Embryonic facial prominence (tissue), 1 donor: ENCODE data around the gene KMT2D.

ENCODE experiments used
- DNase-seq: peaks from one replicate; pipeline ENCODE4 v3.0.0-alpha.2; 2016; ENCODE audit errors: extremely low spot score

The KMT2D gene

DNA sequence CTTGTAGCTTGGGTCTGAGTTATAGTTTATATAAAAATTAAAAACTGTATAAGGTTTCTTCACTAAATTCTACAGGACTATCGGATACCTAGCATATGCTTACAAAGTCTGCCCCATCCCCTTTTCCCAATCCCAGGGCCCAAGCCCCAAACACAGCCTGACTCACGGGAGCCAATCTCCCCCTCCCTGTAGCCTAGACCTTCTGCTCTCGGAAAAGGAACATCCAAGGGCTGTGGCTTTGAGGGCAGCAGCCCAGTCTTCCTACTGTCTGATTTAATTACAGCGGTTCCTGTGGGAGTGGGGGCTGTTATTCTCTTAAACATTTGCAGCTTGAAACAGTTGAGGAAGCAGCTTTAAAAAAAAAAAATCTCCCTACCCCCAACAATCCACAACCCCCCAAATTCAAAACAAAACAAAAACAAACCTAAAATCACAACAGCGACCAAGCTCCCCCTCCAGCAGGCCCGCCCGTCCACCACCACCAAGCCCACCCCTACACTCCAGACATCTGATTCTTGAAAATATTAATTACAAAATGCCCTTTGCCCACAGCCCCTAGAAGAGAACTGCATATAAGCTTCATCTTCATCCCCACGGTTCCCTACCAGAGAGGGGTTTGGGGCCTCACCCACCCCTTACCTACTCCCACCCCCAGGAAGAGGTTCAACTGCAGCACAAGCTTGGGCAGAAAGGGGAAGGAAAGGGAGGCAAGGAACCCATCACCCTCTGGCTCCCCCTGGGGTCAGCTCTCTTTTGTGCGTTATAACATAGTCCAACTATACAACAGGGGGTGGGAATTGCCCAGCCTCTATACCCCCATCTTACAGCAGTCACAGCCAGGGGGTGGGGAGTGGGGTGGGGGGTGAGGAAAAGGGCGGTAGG, 40.9 kb downstream of the KMT2D start:
- DNase-seq, result no peak

DNA sequence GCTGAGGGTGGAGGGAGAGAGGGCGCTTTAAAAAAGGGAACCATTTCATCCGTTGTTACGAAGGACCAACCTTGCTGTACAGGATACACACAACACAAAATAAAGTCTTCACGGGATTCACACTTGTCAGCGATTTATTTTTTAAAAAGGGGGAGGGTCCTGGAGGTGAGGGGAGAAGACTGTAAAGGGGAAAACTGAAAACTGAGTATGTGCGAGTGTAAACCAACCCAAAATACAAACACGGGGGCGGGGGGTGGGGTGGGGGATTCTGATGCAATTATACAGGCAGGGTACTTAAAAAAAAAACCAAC, 41.5 kb downstream of the KMT2D start:
- DNase-seq, result no peak

DNA sequence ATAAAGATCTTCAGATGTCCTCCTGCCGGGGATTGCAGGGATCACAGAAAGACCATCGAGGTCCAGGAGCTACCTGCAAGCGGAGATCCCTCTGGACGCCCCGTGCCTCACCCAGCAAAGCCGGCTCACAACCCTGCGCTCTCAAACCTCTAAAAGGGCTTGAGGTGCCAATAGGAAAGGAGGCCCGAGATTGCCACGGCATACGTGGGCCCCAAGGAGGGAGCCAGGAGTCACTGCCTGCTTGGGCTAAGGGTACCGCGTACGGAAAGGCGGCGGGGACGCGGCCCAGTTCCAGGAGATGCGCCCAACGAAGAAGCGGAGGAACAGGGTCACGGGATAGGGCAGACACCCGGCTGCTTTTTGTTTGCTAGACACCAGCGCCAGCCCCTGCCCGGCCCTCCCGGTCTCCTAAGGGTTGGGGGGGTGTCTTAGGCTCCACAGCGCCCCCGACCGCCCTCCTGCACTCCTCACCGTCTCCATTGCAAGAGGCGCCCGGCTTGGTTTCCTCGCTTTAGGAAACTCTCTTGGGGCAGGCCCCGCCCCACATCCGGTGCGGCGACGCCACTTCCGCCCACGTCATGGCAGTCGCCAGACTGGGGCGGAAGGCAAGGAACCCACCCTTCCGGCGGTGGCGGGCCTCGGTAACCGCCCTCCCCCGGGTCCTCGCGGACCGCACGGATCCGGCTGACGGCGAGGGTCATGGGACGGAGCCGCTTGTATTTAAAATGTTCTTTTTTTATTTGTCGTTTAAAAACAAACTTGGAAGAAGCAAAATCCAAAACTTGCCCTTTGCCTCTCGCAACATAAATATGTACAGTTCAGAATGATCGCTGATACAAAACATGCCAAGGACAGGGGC, 42.1 kb downstream of the KMT2D start, which contains the start of gene PRKAG1:
PRKAG1 (minus strand) TSS at position 516 of the 859 bp plus-strand sequence; CDS start at position 480, 36 bp downstream.
- DNase-seq, result peak; percentile 96

DNA sequence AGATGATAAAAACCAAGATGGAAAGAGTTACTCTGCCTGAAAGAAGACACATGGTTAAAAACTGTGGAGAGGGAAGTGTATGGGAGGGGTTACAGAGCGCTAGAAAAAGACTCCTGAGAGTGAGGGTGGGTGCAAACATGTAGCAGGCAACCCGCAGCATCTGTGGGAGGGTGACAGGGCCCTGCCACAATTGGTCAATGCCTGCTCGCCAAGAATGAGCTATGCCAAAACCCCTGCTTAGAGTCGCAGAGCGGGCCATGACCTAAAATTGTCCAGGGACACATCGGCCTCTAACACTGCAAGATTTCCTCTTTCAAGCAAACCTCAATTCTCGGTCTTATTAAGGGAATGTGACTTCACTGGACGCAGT, 42.7 kb downstream of the KMT2D start:
- DNase-seq, result no peak

DNA sequence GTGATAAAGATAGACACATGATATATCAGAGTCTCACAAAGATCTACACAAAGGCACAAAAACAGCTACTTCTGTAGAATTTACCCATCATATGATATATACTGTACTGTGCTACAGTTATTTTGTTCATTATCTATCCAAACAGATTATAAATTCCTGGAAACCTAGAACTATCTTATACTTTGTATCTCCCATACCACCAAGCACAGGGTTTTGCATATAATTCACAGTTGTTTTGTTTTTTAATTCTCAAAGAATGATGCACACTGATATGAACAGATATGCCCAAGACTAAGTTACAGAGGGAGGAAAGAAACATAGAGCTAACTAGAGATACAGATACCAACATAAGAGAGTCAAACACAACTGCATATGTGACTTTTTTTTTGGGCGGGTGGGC, 45.4 kb downstream of the KMT2D start:
- no peak for DNase-seq

DNA sequence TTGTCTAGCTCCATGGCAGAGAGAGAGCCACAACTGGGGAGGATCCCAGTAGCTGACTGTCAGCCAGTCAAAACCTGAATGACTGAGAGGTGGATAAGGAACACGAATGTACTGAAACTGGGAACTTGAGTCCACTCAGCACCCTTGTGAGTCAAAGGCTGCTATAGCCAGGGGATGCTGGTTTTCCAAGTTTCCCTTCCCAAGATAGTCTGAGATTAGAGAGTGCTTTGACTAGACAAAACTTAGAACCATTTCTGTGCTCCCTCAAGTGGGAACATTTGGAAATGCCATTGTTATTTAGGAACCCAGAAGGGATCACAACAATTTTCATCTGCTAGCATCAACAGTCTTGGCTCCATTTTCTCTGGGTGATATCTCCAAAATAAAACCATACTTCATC, 46.0 kb downstream of the KMT2D start:
- no peak for DNase-seq

DNA sequence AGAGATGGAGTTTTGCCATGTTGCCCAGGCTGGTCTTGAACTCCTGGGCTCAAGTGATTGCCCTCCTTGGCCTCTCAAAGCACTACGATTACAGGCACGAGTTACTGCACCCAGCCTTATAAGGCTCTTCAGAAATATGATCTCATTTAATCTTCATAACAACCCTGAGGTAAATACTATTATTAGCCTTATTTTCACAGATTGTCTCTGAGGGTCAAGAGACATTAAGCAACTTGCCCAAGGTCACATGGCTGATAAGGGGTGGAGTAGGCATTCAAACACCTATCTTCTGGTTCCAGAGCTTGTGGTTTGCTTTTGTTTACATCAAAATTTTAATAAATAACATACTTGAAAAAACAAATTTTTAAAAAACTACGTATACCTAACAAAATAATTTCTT, 47.2 kb downstream of the KMT2D start:
- no peak for DNase-seq

DNA sequence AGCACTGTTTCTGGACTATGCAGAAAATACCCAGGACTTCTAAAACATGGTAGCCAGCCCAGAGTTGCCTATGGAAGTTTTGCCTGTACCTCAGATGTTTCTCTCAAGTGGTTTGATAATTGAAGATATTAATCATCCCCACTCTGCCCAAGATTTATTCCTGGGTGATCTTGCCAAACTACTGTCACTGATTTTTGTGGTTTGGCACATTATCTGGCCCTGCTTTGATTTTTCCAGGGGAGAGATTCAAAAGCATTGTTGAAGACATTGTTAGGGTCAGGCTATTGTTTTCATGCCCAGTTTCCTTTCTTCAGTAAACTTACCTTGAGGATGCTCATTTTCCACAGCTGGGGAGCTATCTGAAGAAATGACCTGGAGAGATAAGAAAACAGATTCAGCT, 47.9 kb downstream of the KMT2D start:
- no peak for DNase-seq
